Adrenal gland (tissue), 5 donors: Measurements from ENCODE around the gene PEPD.

ENCODE experiments used
- CTCF ChIP-seq, 6 experiments: fragments of 450-650 bp in 4 of 6; fragments of 200-600 bp in 2 of 6; sonication (generic) in 1 of 6; IDR thresholded peaks; 1 replicate in 5 of 6; 2 replicates in 1 of 6; pipeline versions ENCODE4 v1.5.1 to v1.8.0; 2016 to 2021; ENCODE audit warnings: antibody characterized with exemption in 6 of 6, mild to moderate bottlenecking in 2 of 6, moderate library complexity in 1 of 6
- POLR2A ChIP-seq, 2 donors: fragments of 450-650 bp; IDR thresholded peaks; one replicate each; pipeline ENCODE4 v1.6.1; 2017; ENCODE audit warnings: antibody characterized with exemption in 2 of 2, mild to moderate bottlenecking in 2 of 2, moderate library complexity in 1 of 2
- donor health status: DM: no; HTN: no; CAD: no.

GRCh38 chr19:33355535-33355934, 166.1 kb downstream of the PEPD start:
- TF ChIP-seq CTCF (IDR thresholded peaks at IDR 0.05) (no peak), POLR2A (IDR thresholded peaks at IDR 0.05) (no peak)
